HG03442 (cell line): ENCODE results near the gene PLPPR4.
"Not testable (repeated sequence)": the region's sequence is repeated elsewhere in the genome, so short reads cannot be mapped to it uniquely, and the experiment has no call there.

Source experiments
- ATAC-seq: cut with Tn5 transposase; IDR thresholded peaks from one replicate; pipeline ENCODE4 v1.9.1; 2021; ENCODE audit warnings: mild to moderate bottlenecking, moderate library complexity; ENCODE audit not compliant: unreplicated experiment

The PLPPR4 gene, protein sequence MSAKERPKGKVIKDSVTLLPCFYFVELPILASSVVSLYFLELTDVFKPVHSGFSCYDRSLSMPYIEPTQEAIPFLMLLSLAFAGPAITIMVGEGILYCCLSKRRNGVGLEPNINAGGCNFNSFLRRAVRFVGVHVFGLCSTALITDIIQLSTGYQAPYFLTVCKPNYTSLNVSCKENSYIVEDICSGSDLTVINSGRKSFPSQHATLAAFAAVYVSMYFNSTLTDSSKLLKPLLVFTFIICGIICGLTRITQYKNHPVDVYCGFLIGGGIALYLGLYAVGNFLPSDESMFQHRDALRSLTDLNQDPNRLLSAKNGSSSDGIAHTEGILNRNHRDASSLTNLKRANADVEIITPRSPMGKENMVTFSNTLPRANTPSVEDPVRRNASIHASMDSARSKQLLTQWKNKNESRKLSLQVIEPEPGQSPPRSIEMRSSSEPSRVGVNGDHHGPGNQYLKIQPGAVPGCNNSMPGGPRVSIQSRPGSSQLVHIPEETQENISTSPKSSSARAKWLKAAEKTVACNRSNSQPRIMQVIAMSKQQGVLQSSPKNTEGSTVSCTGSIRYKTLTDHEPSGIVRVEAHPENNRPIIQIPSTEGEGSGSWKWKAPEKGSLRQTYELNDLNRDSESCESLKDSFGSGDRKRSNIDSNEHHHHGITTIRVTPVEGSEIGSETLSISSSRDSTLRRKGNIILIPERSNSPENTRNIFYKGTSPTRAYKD

DNA sequence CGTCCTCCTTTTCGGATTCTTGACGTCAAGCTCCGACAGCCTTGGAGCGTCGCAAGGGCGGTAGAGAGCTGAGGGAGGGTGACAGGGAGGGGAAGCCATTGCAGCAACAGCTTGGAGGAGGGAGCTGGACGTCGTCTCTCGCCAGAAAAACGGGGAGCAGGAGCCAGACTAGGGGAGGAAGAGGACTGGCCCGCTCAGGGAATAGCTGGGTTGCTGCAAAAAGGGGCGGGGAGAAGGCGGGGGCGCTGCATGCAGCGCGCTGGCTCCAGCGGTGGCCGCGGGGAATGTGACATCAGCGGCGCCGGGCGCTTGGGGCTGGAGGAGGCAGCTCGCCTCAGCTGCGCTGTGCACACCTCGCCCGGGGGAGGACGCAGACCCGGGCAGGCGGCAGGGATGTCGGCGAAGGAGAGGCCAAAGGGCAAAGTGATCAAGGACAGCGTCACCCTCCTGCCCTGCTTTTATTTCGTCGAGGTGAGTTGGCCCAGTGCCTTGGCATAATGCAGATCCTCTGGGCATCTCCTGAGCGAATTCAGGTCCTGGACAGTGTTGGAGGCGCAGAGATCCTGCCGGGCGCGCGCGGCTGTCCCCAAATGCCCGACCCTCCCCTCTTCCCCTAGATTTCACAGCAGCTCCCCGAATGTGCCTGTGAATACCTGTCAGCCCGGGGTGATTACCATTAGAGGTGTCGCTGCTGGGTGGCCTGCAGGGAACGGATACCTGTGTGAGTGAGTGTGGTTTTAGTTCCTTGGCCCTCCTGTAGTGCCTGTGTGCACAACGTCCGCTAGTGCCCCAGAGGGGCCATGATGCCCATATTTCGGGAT lies at the start of gene PLPPR4:
PLPPR4 (plus strand) TSS at position 292 of the 821 bp plus-strand sequence; CDS start at position 394, 102 bp downstream.
- no peak for ATAC-seq

DNA sequence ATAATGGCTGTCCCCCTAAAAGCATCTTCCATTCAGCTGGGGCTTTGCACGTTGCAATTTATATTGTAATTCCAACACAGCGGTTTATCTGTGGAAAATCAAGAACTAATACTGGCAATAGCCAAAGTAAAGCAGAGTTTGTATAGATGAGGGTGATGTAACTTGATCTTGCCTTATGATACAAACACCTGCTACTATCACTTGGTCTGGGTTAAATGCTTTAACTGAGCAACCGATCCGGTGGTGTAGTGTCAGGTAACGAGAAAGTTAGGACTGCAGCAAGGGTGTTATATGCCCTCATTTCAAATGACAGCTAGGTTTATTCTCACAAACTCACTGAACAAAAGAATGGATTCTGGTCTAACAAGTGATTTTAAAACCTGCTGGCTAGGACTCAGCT lies 47.3 kb upstream of the PLPPR4 start:
- ATAC-seq: no peak

DNA sequence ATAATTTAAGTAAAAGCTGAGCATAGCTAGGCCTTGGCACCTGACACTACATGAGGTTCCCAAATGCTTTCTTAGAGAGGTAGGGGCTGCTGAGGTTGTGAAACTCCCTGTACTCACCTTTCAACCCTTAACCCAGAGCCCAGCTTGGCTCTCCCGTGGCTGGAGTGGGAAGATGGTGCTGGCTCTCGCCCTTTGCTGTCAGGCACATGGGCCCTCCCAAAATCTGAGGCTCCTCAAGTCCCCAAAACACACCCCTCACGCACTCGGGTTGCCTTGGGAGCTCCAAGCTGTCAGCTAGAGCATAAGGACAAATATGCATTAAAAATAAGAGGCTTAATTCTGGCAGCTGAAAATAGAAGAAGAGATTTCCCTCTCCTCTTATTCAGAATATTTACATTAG lies 46.7 kb upstream of the PLPPR4 start:
- ATAC-seq: no peak

DNA sequence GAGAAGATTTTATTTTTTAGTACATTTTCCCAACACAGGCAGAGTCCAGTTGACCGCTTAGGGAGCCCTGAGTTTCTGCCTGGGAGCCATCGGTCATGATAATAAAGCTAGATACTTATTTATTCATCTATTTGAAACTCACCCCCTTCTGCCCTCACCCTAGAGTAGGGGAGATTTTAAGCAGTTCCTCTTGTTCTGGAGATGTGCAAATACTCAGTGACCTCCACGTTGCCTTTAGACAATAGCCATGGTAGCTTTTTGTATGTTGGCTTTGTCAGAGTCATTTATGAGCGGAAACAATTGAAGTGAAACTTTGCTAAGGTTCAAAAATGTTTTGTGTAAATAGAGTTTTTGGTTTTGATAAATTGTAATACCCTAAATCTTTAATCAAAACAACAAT lies 45.7 kb upstream of the PLPPR4 start:
- ATAC-seq: no peak

DNA sequence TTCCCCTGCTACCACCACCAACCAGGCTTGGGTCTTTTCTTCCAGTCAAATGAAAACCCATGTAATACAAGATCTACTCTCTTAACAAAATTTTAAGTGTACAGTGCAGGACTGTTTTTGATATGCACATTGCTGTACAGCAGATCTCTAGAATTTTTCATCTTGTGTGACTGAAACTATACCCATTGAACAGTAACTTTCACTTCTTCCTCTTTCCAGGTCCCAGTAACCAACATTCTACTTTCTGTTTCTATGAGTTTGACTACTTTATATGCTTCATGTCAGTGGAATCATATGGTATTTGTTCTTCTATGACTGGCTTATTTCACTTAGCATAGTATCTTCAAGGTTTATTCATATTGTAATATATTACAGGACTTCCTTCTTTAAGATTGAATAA lies 45.3 kb upstream of the PLPPR4 start:
- peak; percentile 94 for ATAC-seq

DNA sequence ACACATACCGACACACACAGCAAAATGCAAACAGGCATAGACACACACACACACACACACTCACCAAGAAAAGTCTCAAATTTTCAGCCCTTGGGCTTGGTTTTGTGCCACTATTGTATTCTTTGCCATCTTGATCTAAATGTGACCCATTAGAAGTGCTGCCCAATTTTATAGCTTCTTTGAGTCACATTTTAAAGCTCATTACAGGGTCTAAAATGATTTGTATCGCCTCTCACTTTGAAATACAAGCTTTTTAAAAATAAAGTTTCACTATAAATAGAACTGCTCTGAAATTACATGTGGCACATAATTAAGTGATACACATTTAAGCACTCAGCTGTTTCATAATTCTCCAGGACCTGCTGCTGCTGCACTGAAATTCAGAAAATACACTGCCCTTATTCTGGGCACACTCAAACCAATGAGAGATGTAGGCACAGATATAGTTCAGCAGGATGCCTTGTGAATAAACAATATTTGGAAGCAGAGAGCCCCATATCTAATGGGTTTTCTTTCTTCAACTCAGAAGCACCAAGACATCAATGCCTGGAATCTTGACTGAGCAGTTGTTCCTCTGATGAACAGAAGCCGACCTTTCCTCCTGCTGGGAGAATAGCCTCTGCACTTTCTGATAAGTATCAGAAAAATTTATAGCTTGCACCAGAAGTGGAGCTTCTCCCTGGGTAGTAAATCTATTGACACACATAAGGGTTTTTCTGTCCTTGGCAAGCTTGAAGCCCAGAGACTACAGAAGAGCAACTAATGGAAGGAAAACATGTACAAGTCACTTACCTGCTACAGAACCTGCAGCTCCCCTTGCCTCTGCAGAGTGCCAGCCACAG lies 37.0 kb upstream of the PLPPR4 start:
- no peak for ATAC-seq

DNA sequence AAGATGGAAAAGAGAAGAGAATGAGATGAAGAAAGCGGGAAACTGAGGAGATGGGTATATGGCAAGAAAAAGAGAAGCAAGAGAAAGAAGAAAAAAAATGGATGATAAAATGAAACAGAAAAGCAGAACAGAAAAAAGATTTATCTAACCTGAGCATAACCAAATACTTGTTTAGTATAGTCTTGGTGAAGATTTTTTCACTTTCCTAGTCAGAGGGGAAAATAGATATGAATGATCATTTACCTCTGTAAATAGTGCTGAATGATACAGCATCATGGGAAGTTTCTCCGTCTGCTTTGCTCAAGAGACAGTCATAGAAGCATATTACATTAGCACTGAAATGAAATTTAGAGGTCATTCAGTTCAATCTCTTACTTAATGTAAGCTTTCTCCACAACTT lies 36.1 kb upstream of the PLPPR4 start:
- peak; percentile 81 for ATAC-seq

DNA sequence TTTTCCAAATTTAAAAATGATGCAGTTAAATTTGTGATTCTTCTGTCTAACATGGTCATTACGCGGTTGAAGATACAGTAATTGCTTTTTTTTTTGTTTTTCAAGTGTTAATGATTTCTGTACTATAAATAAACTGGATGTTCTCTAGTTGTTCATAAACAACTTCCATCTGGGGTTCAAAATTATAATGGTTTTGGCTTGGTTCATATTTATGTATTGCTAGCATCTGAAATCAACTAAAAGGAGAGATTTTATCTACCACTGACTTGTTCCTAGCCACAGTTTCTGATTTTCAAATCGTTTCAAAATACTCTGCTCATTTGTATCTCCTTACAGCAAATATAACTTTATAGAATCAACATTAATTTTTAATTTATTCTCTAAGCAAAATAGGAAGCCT lies 35.2 kb upstream of the PLPPR4 start:
- no peak for ATAC-seq

DNA sequence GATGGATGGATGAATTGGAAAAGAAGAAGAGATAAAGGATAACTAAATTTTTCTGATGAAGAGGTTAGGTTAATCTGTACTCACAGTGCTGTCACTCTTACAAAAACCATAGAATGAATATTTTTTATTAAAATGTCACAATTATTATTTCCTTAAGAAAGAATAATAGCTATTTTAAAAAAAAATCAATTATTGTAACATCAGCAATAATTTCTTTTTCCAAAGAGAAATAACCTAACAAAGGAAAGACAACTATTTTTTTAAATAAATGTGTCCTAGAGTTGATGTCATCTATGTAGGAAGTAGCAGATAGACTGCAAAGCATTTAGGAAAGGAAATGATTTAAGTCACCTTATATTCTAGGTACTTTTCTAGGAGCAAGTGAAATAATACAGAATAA lies 33.6 kb upstream of the PLPPR4 start:
- no peak for ATAC-seq

DNA sequence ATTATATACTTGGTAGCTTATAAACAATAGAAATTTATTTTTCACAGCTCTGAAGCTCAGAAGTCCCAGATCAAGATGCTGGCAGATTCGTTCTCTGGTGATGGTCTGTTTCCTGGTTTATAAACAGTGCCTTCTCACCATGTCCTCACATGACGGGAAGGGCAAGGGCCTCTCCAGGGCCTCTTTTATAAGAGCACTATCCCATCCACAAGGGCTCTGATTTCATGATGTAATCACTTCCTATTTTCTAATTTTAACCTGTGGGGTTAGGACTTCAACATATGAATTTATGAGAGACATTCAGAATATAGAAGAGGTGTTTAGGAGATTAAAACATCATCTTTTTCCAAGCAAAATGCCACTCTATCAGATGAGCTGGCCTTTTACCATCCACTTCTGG lies 32.1 kb upstream of the PLPPR4 start:
- no peak for ATAC-seq

DNA sequence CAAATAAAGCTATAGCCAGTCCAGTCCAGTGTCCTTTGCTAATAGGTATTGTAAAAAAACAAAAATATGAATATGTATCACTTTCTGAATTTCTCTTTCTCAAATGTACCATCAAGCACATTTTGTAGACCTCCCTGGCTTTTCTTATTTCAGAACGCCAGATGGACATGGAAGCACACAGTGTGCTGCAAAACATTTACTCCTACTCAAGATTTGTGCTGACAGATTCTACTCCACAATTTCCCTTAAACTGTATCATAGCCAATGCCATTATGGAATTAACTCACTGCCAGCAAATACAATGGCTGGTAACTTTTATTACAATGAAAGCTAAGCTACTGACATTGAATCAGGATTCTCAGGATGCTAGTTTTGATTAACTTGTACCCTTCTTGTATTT lies 30.8 kb upstream of the PLPPR4 start:
- no peak for ATAC-seq

DNA sequence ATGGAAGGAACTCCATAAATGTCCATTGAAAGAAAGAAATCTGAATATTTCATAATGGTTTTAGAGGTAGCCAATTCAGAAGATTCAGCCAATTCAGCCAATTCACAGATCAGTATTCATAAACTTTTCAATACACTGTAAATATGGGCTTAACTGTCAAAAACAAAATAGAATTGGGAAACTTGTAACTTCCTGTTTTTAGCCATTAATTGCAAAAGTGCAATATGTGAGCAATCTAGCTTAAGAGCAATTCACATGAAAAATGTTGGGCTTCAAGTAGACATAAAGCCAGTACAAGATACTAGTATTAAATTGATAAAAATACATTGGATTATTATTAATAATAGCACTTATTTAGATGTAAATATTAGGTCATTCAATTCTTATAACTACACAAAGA lies 27.5 kb upstream of the PLPPR4 start:
- ATAC-seq: no peak

DNA sequence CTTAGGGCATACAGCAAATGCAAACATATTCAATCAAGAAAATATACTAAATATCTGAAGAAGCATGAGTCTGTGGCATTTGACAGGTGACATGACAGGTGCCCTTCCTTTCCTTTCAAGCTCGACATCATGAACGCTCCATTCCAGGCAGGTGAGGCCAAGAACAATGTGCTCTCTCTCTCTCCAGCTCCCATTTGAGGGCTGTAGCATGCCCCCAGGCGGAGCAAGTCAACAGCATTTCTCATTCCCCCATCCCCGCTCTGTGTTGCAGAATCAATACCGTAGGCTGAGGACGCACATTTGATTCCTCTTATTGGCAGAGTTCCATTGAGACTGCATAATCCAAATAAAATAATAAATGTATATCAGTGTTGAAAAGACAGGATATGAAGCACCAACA lies 24.6 kb upstream of the PLPPR4 start:
- no peak for ATAC-seq

DNA sequence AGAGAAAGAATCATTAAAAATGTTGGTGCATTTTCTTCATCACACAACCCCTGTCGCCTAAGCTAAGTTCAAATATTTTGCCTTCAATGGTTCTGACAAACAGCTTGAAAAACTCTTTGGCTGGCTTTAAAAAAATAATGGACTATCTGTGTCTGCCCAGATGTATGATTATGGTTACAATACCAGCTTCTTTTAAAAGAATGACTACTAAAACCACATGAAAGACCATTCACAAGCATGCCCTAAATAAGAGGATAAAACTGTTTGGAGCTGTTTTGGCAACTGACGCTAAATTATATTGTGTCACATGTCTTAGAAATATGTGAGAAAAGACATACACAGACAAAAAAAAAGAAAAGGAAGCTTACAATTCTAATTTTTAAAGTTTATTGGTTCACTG lies 23.7 kb upstream of the PLPPR4 start:
- ATAC-seq: no peak

DNA sequence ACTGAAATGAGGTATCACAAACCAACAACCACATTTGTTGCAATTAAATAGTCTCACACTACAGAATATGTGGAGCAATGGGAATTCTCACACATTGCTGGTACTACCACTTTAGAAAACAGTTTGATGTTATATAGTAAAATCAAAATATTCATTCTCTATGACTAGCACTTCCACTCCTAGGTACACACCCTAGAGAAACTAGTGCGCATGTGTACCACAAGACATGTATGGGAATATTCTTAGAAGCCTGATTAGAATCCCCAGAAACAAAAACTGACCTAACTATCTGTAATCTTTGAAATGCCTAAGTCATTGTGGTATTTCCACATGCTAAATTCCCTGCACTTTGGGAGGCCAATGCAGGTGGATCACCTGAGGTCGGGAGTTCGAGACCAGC lies 18.1 kb upstream of the PLPPR4 start:
- ATAC-seq: no peak

DNA sequence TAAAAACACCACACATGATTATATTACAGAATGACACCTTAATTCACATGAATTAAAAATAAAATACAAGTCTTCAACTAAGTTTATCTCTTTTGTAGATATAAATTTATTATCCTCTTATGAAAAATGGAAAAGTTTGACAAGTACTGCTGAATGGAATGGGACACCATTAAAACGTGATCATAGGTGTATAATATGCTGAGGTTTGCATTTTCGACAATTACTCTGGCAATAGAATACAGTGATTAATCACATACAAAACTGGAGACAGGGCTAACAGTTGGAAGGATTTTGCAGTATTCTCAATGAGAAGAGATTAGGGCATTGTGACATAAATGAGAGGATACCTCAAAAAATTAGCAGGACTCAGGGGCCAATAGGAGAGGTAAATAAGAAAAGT lies 17.1 kb upstream of the PLPPR4 start:
- ATAC-seq: no peak

DNA sequence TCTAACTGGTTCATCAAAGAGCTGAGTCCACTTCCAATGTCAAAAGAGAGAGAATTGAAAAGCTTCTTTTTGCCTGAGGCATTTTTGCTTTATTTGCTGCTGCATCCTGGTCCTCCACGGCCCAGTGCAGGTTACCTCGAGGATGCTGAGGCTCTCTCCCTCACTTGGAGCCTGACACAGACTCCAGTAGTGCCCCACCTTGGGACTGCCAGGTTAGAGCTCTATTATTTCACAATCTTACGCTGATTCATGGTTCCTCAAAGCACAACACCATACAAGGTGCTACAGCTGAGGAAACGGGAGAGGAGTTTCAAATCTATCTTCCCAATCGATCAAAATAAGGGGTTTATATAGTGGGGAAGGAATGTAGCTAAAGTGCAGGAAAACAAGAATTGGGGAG lies 13.6 kb upstream of the PLPPR4 start:
- no peak for ATAC-seq

DNA sequence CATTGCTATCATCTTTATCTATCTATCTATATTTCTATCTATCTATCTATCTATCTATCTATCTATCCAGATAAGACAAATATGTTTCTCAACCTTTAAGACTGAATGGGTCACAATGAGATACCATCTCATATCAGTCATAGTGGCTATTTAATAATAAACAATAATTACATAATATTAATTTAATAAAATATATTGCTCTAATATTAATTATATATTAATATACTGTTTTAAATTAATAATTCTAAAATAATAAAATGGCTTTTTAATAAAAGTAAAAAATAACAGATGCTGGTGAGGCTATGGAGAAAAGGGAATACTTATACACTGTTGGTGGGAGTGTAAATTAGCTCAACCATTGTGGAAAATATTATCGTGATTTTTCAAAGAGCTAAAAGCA lies 13.0 kb upstream of the PLPPR4 start:
- ATAC-seq: no peak

DNA sequence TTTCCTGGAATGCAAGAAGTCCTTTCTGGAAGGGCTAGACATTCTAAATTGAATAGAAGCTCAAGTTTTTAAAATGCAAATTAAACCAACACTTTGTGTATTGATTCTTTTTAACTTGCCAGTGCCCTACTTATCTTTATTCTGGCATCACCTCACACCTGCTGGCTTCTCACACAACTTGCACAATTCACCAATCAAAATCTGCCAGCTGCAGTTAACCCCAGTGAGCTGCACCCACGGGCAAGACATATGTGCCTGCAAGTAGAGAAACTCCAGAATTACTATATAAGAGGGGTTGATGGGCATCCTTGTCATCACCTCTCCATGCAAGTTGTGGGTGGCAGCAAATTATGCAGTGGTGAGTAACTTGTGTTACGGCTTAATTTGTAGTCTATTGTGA lies 11.7 kb upstream of the PLPPR4 start:
- no peak for ATAC-seq

DNA sequence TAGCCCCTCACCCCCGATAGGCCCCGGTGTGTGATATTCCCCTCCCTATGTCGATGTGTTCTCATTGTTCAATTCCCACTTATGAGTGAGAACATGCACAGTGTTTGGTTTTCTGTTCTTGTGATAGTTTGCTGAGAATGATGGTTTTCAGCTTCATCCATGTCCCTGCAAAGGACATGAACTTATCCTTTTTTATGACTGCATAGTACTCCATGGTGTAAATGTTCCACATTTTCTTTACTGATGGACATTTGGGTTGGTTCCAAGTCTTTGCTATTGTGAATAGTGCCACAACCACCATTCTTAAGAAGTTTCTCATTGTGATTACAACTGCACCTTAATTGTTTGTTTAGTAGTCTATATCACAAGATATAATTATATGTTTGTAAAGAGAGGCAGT lies 3.9 kb upstream of the PLPPR4 start:
- ATAC-seq: not testable (repeated sequence)

DNA sequence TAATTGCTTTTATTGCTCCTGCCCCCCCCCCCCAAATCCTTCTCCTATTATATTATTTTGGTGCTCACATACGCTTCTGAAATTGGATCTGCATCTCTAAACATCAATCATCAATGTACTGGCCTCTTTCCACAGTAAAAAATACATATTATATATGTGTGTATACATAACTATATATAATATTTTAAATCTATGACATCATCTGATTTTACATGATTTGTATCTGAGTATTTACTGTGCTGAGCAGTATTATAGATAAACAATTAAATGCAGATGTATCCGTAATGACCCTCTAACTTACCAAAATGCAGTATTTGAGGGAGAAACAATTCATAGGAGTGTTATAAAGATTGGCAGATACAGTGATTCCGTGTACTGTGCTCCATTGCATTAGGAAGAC lies 832 bp downstream of the PLPPR4 start:
- ATAC-seq: no peak
